ENCODE results near the gene MRGPRE.

The MRGPRE gene

GRCh38 chr11:3206156-3206921 is 25.9 kb downstream of the MRGPRE start:
- TF ChIP-seq EZH2phosphoT487 (IDR thresholded peaks at IDR 0.05; ENCODE audit: borderline replicate concordance, low read length) (no peak), CTCF (IDR thresholded peaks at IDR 0.05; ENCODE audit: low read depth, low read length, poor library complexity, severe bottlenecking) (no peak)
- no peaks in the 10 kb centered on the region for H3F3A ChIP-seq (ENCODE audit: control insufficient read depth, insufficient read depth)
- no peak overlapping the region for H3K4me2 ChIP-seq (ENCODE audit: low read length)
- no peaks in the 10 kb centered on the region for H3K9me3 ChIP-seq (ENCODE audit: control insufficient read depth, insufficient read depth, low read length)
- H3K27me3 ChIP-seq (ENCODE audit: control insufficient read depth, low read length) = no peaks in the 10 kb centered on the region; the same call in 1 of the 2 replicates
- no peaks in the 10 kb centered on the region for H3K9me2 ChIP-seq (replicated peaks; ENCODE audit: control insufficient read depth, low read length)
- H3K4me3 ChIP-seq (ENCODE audit: low read length) = no peak overlapping the region
- H3K79me2 ChIP-seq (ENCODE audit: control insufficient read depth, low read length) = no peaks in the 10 kb centered on the region
- H3K27ac ChIP-seq (ENCODE audit: low read depth, low read length) = no peak overlapping the region
- H3K4me1 ChIP-seq (ENCODE audit: control insufficient read depth, low read length) = no peaks in the 10 kb centered on the region
- no peaks in the 10 kb centered on the region for H3K36me3 ChIP-seq (ENCODE audit: control insufficient read depth, low read length)
- H4K20me1 ChIP-seq (ENCODE audit: control insufficient read depth, insufficient read depth, low read depth, low read length) = no peaks in the 10 kb centered on the region

- no peak for TF ChIP-seq CTCF (IDR thresholded peaks at IDR 0.05; ENCODE audit: low read depth, low read length, poor library complexity, severe bottlenecking)
- TF ChIP-seq EZH2phosphoT487 (IDR thresholded peaks at IDR 0.05; ENCODE audit: borderline replicate concordance, low read length) = no peak
- Histone ChIP-seq H4K20me1 (ENCODE audit: control insufficient read depth, insufficient read depth, low read depth, low read length) (no peaks in the 10 kb centered on the region), H3K79me2 (ENCODE audit: control insufficient read depth, low read length) (no peaks in the 10 kb centered on the region), H3K27me3 (ENCODE audit: control insufficient read depth, low read length) (no peaks in the 10 kb centered on the region; the same call in 1 of the 2 replicates), H3K4me2 (ENCODE audit: low read length) (no peak overlapping the region), H3K9me2 (replicated peaks; ENCODE audit: control insufficient read depth, low read length) (no peaks in the 10 kb centered on the region), H3F3A (ENCODE audit: control insufficient read depth, insufficient read depth) (no peaks in the 10 kb centered on the region), H3K36me3 (ENCODE audit: control insufficient read depth, low read length) (no peaks in the 10 kb centered on the region), H3K4me3 (ENCODE audit: low read length) (no peak overlapping the region), H3K27ac (ENCODE audit: low read depth, low read length) (no peak overlapping the region), H3K4me1 (ENCODE audit: control insufficient read depth, low read length) (no peaks in the 10 kb centered on the region), H3K9me3 (ENCODE audit: control insufficient read depth, insufficient read depth, low read length) (no peaks in the 10 kb centered on the region)
Observed at GRCh38 chr11:3205261-3206155, 26.7 kb downstream of the MRGPRE start.

- Histone ChIP-seq H3K27me3 (ENCODE audit: control insufficient read depth, low read length) (no peaks in the 10 kb centered on the region; the same call in 1 of the 2 replicates), H4K20me1 (ENCODE audit: control insufficient read depth, insufficient read depth, low read depth, low read length) (no peaks in the 10 kb centered on the region), H3K36me3 (ENCODE audit: control insufficient read depth, low read length) (no peaks in the 10 kb centered on the region), H3K4me1 (ENCODE audit: control insufficient read depth, low read length) (no peaks in the 10 kb centered on the region), H3K9me3 (ENCODE audit: control insufficient read depth, insufficient read depth, low read length) (no peaks in the 10 kb centered on the region), H3K4me3 (ENCODE audit: low read length) (no peak overlapping the region), H3K27ac (ENCODE audit: low read depth, low read length) (no peak overlapping the region), H3K79me2 (ENCODE audit: control insufficient read depth, low read length) (no peaks in the 10 kb centered on the region), H3K4me2 (ENCODE audit: low read length) (no peak overlapping the region), H3K9me2 (replicated peaks; ENCODE audit: control insufficient read depth, low read length) (no peaks in the 10 kb centered on the region), H3F3A (ENCODE audit: control insufficient read depth, insufficient read depth) (no peaks in the 10 kb centered on the region)
- TF ChIP-seq EZH2phosphoT487 (IDR thresholded peaks at IDR 0.05; ENCODE audit: borderline replicate concordance, low read length) (no peak), CTCF (IDR thresholded peaks at IDR 0.05; ENCODE audit: low read depth, low read length, poor library complexity, severe bottlenecking) (no peak)
Observed at GRCh38 chr11:3204141-3205015, 27.8 kb downstream of the MRGPRE start.
